GM12878 (cell line): ENCODE measurements around the gene TRIM40. TPM values are rescaled to one million over a fixed set of nuclear protein-coding genes. Genes with fewer than 3 reads are reported as not detected.

Source experiments
- ATAC-seq: fragments of 200-7000 bp; cut with Tn5 transposase; 3 replicates; pipeline ENCODE4 v1.9.1; 2020; ENCODE audit warnings: mild to moderate bottlenecking, moderate library complexity
- BruUV-seq: library from RNA; stranded (reverse); fragments of 400-500 nt; replicated peaks from 2 replicates; lab custom pipeline; 2021; lab: Mats Ljungman, UMichigan
- CTCF ChIA-PET: fragments of 300-600 bp; sonication (Branson Sonifier 250); formaldehyde crosslinking; extraction: SDS; loops from one replicate; lab custom pipeline; 2021; ENCODE audit warnings: inconsistent platforms; lab: Yijun Ruan, JAX
- POLR2A ChIA-PET: fragments of 350-600 bp; formaldehyde crosslinking; extraction: SDS; loops from one replicate; lab custom pipeline; 2021; ENCODE audit warnings: inconsistent platforms; lab: Charles Lee
- RAD21 ChIA-PET: fragments of 300-600 bp; sonication (Branson Sonifier 250); formaldehyde crosslinking; loops from one replicate; lab custom pipeline; 2023; ENCODE audit warnings: antibody characterized with exemption; ENCODE audit not compliant: unreplicated experiment; lab: Charles Lee
- SMC1A ChIA-PET: fragments of 300-600 bp; sonication (Branson Sonifier 250); formaldehyde crosslinking; loops from one replicate; lab custom pipeline; 2023; ENCODE audit not compliant: unreplicated experiment, uncharacterized antibody; lab: Charles Lee
- DNase-seq: peaks from one replicate; pipeline ENCODE4 v3.0.0-alpha.2; 2011; ENCODE audit warnings: low read depth, low spot score
- FAIRE-seq: peaks from 3 replicates; lab custom pipeline; 2011; peaks lifted over from hg19 to GRCh38; lab: Jason Lieb, UNC
- H2AFZ ChIP-seq: 2 replicates; pipeline ENCODE4 v1.6.0; 2011; ENCODE audit warnings: low read depth, low read length, control low read depth; ENCODE audit not compliant: control insufficient read depth
- H3K27ac ChIP-seq: 2 replicates; pipeline ENCODE4 v1.5.1; 2011; ENCODE audit warnings: control low read depth; ENCODE audit not compliant: control insufficient read depth, insufficient read depth
- H3K27me3 ChIP-seq, 2 experiments: replicated peaks in 1 of 2; 2 replicates each; pipeline versions ENCODE4 v1.6.0 to v1.6.1; 2011; ENCODE audit warnings: low read length in 1 of 2; ENCODE audit not compliant: control insufficient read depth in 2 of 2, insufficient read depth in 2 of 2
- H3K36me3 ChIP-seq, 2 experiments: 2 replicates each; pipeline ENCODE4 v1.5.1; 2011; ENCODE audit warnings: low read length in 1 of 2; ENCODE audit not compliant: control insufficient read depth in 2 of 2, insufficient read depth in 2 of 2
- H3K4me1 ChIP-seq: 2 replicates; pipeline ENCODE4 v1.6.1; 2011; ENCODE audit warnings: mild to moderate bottlenecking, low read length, moderate library complexity, mixed read lengths; ENCODE audit not compliant: control insufficient read depth, insufficient read depth
- H3K4me2 ChIP-seq: 2 replicates; pipeline ENCODE4 v1.6.0; 2011; ENCODE audit warnings: control low read depth; ENCODE audit not compliant: control insufficient read depth, insufficient read depth
- H3K4me3 ChIP-seq: fragments of 200-600 bp; sonication (generic); 2 replicates; pipeline ENCODE4 v1.5.1; 2016
- H3K79me2 ChIP-seq: 2 replicates; pipeline ENCODE4 v1.6.0; 2011; ENCODE audit warnings: low read length; ENCODE audit not compliant: control insufficient read depth, insufficient read depth
- H3K9ac ChIP-seq: 2 replicates; pipeline ENCODE4 v1.8.0; 2011; ENCODE audit warnings: low read length, control low read depth, mixed read lengths; ENCODE audit not compliant: control insufficient read depth, insufficient read depth
- H3K9me3 ChIP-seq: replicated peaks from 3 replicates; pipeline ENCODE4 v1.5.1; 2011; ENCODE audit warnings: mild to moderate bottlenecking, low read length; ENCODE audit not compliant: control insufficient read depth, insufficient read depth
- H4K20me1 ChIP-seq: 2 replicates; pipeline ENCODE4 v1.6.0; 2011; ENCODE audit not compliant: control insufficient read depth, insufficient read depth
- BRCA1 ChIP-seq: IDR thresholded peaks from 2 replicates; pipeline ENCODE4 v1.6.1; 2011; ENCODE audit warnings: low read depth, low read length, improper control_type of control experiment
- CREM ChIP-seq: IDR thresholded peaks from 2 replicates; pipeline ENCODE4 v1.6.1; 2014; ENCODE audit warnings: antibody characterized with exemption, low read depth
- IRF4 ChIP-seq: IDR thresholded peaks from 2 replicates; pipeline ENCODE4 v1.6.1; 2011; ENCODE audit warnings: low read depth, low read length
- JUNB ChIP-seq: IDR thresholded peaks from 2 replicates; pipeline ENCODE4 v1.6.1; 2016; ENCODE audit warnings: antibody characterized with exemption, mild to moderate bottlenecking
- NFIC ChIP-seq: IDR thresholded peaks from 2 replicates; pipeline ENCODE4 v1.6.1; 2012; ENCODE audit warnings: low read depth, mild to moderate bottlenecking, inconsistent platforms, low read length, moderate library complexity
- RAD51 ChIP-seq: fragments of 450-650 bp; IDR thresholded peaks from 2 replicates; pipeline ENCODE4 v1.6.1; 2016; ENCODE audit warnings: moderate library complexity, mild to moderate bottlenecking, inconsistent platforms
- RELA ChIP-seq: fragments of 450-650 bp; IDR thresholded peaks from 2 replicates; pipeline ENCODE4 v1.8.0; 2014; ENCODE audit warnings: borderline replicate concordance; ENCODE audit not compliant: partially characterized antibody
- SMAD1 ChIP-seq: fragments of 450-650 bp; IDR thresholded peaks from 2 replicates; pipeline ENCODE4 v1.6.1; 2018; ENCODE audit warnings: mild to moderate bottlenecking, low read depth; ENCODE audit not compliant: partially characterized antibody
- TARDBP ChIP-seq: IDR thresholded peaks from 2 replicates; pipeline ENCODE4 v1.6.1; 2016; ENCODE audit warnings: borderline replicate concordance
- WGBS: methylation state at CpG from one replicate; pipeline ENCODE4 v1.1.6; 2016; ENCODE audit warnings: low lambda C conversion rate; ENCODE audit not compliant: insufficient replicate concordance, insufficient coverage; ENCODE audit errors: missing lambda C conversion rate; 5-methylcytosine and 5-hydroxymethylcytosine counted together
- in situ Hi-C: fragments of 300-500 bp; cut with MboI; formaldehyde crosslinking; loops from 9 replicates; pipeline ENCODE4 v1.14.3; 2018; ENCODE audit warnings: mixed read lengths
- intact Hi-C: fragments of 100-400 bp; cut with micrococcal nuclease; formaldehyde crosslinking; loops from one replicate; pipeline ENCODE4 v1.14.2; 2022; ENCODE audit not compliant: unreplicated experiment
- polyA plus RNA-seq, 11 experiments: library from polyadenylated mRNA; depleted of rRNA in 4 of 11; unstranded in 6 of 11; stranded (reverse) in 5 of 11; fragments of >200 nt; fragmentation: Nextera tagmentation in 4 of 11; fragmentation: Illumina TruSeq in 1 of 11; extraction: Ambion mirVana in 4 of 11; extraction: Trizol in 1 of 11; gene quantifications; 1 replicate in 1 of 11; 2 replicates in 10 of 11; pipeline versions ENCODE4 v1.2.1 to v1.2.3, GENCODE V29; 2011 to 2016; ENCODE audit warnings: inconsistent platforms in 2 of 11, missing spikeins in 2 of 11, low read depth in 1 of 11
- total RNA-seq, 4 experiments: library from RNA; depleted of rRNA in 3 of 4; stranded (reverse); fragments of >200 nt in 3 of 4; fragmentation: Illumina TruSeq in 1 of 4; extraction: Trizol in 1 of 4; gene quantifications; 2 replicates each; pipeline versions ENCODE4 v1.2.1 to v1.2.3, GENCODE V29; 2013 to 2021
- TF ChIP-seq, protein P1 (sequence below): fragments of 450-650 bp; IDR thresholded peaks from 2 replicates; pipeline ENCODE4 v1.6.1; 2017; ENCODE audit warnings: mild to moderate bottlenecking, moderate library complexity
- TF ChIP-seq, protein P2 (sequence below): fragments of 450-650 bp; conservative IDR thresholded peaks from 2 replicates; pipeline ENCODE4 v1.6.1; 2017; ENCODE audit warnings: mild to moderate bottlenecking, moderate library complexity
- TF ChIP-seq, protein P3 (sequence below): IDR thresholded peaks from 2 replicates; pipeline ENCODE4 v1.6.1; 2012; ENCODE audit warnings: mild to moderate bottlenecking, low read depth, low read length

Gene TRIM40
- total and polyA plus RNA-seq, 10 of the 15 experiments (the other 5 are each of a cell fraction or from before 2014, with no cell fraction given): not detected

DNA sequence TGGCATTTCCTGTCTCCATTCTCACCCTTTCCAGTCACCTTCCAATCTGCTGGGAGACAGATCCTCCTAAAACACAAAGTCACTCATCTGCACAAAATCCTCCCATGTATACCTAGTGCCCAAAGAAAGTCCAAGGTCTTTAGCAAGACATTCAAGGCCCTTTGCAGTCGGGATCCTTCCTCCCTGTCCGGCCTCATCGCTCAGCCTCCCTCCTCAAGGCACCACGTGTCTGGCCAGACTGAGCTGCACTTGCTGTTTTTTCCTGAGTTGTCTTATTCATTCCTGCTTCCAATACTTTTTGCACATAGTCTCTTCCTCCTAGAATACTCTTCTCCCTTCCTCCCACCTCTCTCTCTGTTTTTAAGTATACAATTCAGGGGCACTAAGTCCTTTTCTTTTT lies 28.8 kb downstream of the TRIM40 start:
- POLR2A ChIA-PET: interaction anchor here (1.0 kb wide), 1 partner anchor 44 kb away, joined by 3 read pairs; no protein-coding TSS in a partner anchor
- Histone ChIP-seq H3K4me3 (no peak overlapping the region), H4K20me1 (no peaks in the 10 kb centered on the region), H3K27me3 (peaks cover 0 to 5% of the 10 kb centered on the region in 2 experiments; a peak in 2 of 4 replicates), H3K4me1 (no peaks in the 10 kb centered on the region), H3K9me3 (no peaks in the 10 kb centered on the region), H3K27ac (no peak overlapping the region), H3K79me2 (no peaks in the 10 kb centered on the region), H3K9ac (no peak overlapping the region), H3K4me2 (no peak overlapping the region), H3K36me3 (no peaks in the 10 kb centered on the region), H2AFZ (no peak overlapping the region)
- TF ChIP-seq TARDBP (no peak), SMAD1 (no peak), NFIC (no peak), CREM (no peak), BRCA1 (no peak), RELA (no peak), IRF4 (no peak), RAD51 (no peak), JUNB (no peak)
- TF ChIP-seq, protein P1, sequence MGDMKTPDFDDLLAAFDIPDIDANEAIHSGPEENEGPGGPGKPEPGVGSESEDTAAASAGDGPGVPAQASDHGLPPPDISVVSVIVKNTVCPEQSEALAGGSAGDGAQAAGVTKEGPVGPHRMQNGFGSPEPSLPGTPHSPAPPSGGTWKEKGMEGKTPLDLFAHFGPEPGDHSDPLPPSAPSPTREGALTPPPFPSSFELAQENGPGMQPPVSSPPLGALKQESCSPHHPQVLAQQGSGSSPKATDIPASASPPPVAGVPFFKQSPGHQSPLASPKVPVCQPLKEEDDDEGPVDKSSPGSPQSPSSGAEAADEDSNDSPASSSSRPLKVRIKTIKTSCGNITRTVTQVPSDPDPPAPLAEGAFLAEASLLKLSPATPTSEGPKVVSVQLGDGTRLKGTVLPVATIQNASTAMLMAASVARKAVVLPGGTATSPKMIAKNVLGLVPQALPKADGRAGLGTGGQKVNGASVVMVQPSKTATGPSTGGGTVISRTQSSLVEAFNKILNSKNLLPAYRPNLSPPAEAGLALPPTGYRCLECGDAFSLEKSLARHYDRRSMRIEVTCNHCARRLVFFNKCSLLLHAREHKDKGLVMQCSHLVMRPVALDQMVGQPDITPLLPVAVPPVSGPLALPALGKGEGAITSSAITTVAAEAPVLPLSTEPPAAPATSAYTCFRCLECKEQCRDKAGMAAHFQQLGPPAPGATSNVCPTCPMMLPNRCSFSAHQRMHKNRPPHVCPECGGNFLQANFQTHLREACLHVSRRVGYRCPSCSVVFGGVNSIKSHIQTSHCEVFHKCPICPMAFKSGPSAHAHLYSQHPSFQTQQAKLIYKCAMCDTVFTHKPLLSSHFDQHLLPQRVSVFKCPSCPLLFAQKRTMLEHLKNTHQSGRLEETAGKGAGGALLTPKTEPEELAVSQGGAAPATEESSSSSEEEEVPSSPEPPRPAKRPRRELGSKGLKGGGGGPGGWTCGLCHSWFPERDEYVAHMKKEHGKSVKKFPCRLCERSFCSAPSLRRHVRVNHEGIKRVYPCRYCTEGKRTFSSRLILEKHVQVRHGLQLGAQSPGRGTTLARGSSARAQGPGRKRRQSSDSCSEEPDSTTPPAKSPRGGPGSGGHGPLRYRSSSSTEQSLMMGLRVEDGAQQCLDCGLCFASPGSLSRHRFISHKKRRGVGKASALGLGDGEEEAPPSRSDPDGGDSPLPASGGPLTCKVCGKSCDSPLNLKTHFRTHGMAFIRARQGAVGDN: no peak
- TF ChIP-seq, protein P2, sequence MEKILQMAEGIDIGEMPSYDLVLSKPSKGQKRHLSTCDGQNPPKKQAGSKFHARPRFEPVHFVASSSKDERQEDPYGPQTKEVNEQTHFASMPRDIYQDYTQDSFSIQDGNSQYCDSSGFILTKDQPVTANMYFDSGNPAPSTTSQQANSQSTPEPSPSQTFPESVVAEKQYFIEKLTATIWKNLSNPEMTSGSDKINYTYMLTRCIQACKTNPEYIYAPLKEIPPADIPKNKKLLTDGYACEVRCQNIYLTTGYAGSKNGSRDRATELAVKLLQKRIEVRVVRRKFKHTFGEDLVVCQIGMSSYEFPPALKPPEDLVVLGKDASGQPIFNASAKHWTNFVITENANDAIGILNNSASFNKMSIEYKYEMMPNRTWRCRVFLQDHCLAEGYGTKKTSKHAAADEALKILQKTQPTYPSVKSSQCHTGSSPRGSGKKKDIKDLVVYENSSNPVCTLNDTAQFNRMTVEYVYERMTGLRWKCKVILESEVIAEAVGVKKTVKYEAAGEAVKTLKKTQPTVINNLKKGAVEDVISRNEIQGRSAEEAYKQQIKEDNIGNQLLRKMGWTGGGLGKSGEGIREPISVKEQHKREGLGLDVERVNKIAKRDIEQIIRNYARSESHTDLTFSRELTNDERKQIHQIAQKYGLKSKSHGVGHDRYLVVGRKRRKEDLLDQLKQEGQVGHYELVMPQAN: no peak
- TF ChIP-seq, protein P3, sequence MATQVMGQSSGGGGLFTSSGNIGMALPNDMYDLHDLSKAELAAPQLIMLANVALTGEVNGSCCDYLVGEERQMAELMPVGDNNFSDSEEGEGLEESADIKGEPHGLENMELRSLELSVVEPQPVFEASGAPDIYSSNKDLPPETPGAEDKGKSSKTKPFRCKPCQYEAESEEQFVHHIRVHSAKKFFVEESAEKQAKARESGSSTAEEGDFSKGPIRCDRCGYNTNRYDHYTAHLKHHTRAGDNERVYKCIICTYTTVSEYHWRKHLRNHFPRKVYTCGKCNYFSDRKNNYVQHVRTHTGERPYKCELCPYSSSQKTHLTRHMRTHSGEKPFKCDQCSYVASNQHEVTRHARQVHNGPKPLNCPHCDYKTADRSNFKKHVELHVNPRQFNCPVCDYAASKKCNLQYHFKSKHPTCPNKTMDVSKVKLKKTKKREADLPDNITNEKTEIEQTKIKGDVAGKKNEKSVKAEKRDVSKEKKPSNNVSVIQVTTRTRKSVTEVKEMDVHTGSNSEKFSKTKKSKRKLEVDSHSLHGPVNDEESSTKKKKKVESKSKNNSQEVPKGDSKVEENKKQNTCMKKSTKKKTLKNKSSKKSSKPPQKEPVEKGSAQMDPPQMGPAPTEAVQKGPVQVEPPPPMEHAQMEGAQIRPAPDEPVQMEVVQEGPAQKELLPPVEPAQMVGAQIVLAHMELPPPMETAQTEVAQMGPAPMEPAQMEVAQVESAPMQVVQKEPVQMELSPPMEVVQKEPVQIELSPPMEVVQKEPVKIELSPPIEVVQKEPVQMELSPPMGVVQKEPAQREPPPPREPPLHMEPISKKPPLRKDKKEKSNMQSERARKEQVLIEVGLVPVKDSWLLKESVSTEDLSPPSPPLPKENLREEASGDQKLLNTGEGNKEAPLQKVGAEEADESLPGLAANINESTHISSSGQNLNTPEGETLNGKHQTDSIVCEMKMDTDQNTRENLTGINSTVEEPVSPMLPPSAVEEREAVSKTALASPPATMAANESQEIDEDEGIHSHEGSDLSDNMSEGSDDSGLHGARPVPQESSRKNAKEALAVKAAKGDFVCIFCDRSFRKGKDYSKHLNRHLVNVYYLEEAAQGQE: no peak
- RAD21 ChIA-PET: no interaction called here
- no peak for DNase-seq
- no TSS peak for BruUV-seq
- ATAC-seq: no peak
- SMC1A ChIA-PET: interaction anchor here (0.6 to 1.2 kb wide), 4 partner anchors 31 to 1093 kb away, joined by 3 read pairs; partner anchors contain the start of gene NRM
- in situ Hi-C loops: no loop called here
- no peak for FAIRE-seq
- 27% methylated on average over 4 of the region's 4 CpGs for WGBS
- intact Hi-C loops: no loop called here
- CTCF ChIA-PET: interaction anchor here (0.8 kb wide), 1 partner anchor 62 kb away, joined by 3 read pairs; no protein-coding TSS in a partner anchor
